Mammary epithelial cell (primary cell): ENCODE measurements around the gene MAP7.

ENCODE experiments used
- CTCF ChIP-seq, 2 donors: IDR thresholded peaks in 1 of 2; conservative IDR thresholded peaks in 1 of 2; 2 replicates each; pipeline ENCODE4 v1.5.1; 2011 to 2012; ENCODE audit warnings: inconsistent platforms in 2 of 2, low read length in 2 of 2, mild to moderate bottlenecking in 2 of 2, control low read depth in 1 of 2, low read depth in 1 of 2; ENCODE audit not compliant: insufficient read depth in 1 of 2; ENCODE audit errors: extremely low read depth in 1 of 2
- EZH2 ChIP-seq: IDR thresholded peaks from 2 replicates; pipeline ENCODE4 v1.6.1; 2012; ENCODE audit warnings: low read length, inconsistent platforms, borderline replicate concordance

GRCh38 chr6:136304410-136304809, 245.8 kb downstream of the MAP7 start:
- no peak for TF ChIP-seq CTCF (conservative IDR thresholded peaks at IDR 0.05 in 1 of 2, IDR thresholded peaks at IDR 0.05 in 1 of 2; ENCODE audit: extremely low read depth in 1 of 2, insufficient read depth in 1 of 2, low read depth in 1 of 2, low read length in 2 of 2)
- TF ChIP-seq EZH2: no peak
